ENCODE measurements around the gene SPDYE6.

DNA sequence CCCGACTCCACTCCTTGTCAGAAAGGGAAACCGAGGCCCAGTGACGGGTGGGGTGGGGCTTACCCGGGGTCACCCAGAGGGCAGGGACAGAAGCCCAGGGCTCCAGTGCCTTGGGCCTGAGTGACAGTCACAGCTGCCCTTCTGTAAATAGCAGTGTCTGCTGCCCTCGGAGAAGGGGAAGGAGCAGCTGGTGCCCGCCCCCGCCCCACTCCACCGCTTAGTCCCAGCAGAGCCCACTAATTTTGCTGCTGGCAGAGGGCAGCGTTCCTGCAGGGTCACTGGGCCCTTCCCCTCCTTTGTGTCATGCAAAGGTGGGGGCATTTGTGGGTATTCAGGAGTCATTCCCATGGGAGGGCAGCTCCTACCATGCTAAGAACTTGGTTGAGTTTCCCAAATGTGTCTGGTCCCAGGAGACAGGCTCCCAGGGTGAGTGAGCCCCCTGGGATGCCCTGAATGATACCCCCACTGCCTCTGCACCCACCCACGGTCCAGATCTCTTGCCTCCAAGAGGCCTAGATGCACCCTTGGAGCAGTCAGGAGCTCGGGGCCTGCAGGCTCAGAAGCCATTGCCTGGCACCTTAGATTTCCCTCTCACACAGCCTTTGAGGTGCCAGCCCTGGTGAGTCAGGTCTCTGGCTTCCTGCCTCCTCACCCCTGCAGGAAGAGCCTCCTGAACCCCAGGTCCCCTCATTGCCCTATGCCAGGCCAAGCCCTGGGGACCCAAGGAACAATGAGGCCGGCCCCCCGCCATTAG, 52.4 kb downstream of the SPDYE6 start:
- TF ChIP-seq CTCF (IDR thresholded peaks at IDR 0.05; ENCODE audit: low read length) (no peak), EZH2phosphoT487 (IDR thresholded peaks at IDR 0.05; ENCODE audit: low read length) (no peak)

Measured in MM.1S (cell line).